ENCODE results near the gene DOK7. TPM values are rescaled to one million over a fixed set of nuclear protein-coding genes. Genes with fewer than 3 reads are reported as not detected.

DOK7 gene
- total RNA-seq, 1 donor from 2014 or later, result 0.72 TPM

GRCh38 chr4:3472411-3473141 lies 9.5 kb downstream of the DOK7 start:
- Mint-ChIP-seq H3K27ac (no peak overlapping the region), H3K4me1 (ENCODE audit: unreplicated experiment) (no peaks in the 10 kb centered on the region), H3K36me3 (no peaks in the 10 kb centered on the region), H3K27me3 (peaks cover 4% of the 10 kb centered on the region), H3K9me3 (no peaks in the 10 kb centered on the region), H3K4me3 (no peak overlapping the region)
- no peak for DNase-seq (ENCODE audit: extremely low spot score, unreplicated experiment)
- no peak for TF ChIP-seq CTCF (conservative IDR thresholded peaks at IDR 0.05)

- H3K9me3 Mint-ChIP-seq, result no peaks in the 10 kb centered on the region
- TF ChIP-seq CTCF (conservative IDR thresholded peaks at IDR 0.05), result no peak
- H3K4me3 Mint-ChIP-seq, result no peak overlapping the region
- no peaks in the 10 kb centered on the region for H3K36me3 Mint-ChIP-seq
- no peak overlapping the region for H3K27ac Mint-ChIP-seq
- H3K27me3 Mint-ChIP-seq, result peaks cover 4% of the 10 kb centered on the region
- no peaks in the 10 kb centered on the region for H3K4me1 Mint-ChIP-seq (ENCODE audit: unreplicated experiment)
- no peak for DNase-seq (ENCODE audit: extremely low spot score, unreplicated experiment)
Observed at GRCh38 chr4:3473181-3473950, 10.3 kb downstream of the DOK7 start.

- Mint-ChIP-seq H3K27ac (no peak overlapping the region), H3K4me3 (no peak overlapping the region), H3K27me3 (peaks cover 4% of the 10 kb centered on the region), H3K36me3 (no peaks in the 10 kb centered on the region), H3K9me3 (no peaks in the 10 kb centered on the region), H3K4me1 (ENCODE audit: unreplicated experiment) (no peaks in the 10 kb centered on the region)
- no peak for TF ChIP-seq CTCF (conservative IDR thresholded peaks at IDR 0.05)
- DNase-seq (ENCODE audit: extremely low spot score, unreplicated experiment), result no peak
Observed at GRCh38 chr4:3473996-3474765, 11.1 kb downstream of the DOK7 start.

- no peak overlapping the region for H3K4me3 Mint-ChIP-seq
- H3K27ac Mint-ChIP-seq, result no peak overlapping the region
- no peak for DNase-seq (ENCODE audit: extremely low spot score, unreplicated experiment)
- H3K4me1 Mint-ChIP-seq (ENCODE audit: unreplicated experiment), result no peaks in the 10 kb centered on the region
- no peaks in the 10 kb centered on the region for H3K9me3 Mint-ChIP-seq
- H3K36me3 Mint-ChIP-seq, result no peaks in the 10 kb centered on the region
- H3K27me3 Mint-ChIP-seq, result peaks cover 2% of the 10 kb centered on the region
- no peak for TF ChIP-seq CTCF (conservative IDR thresholded peaks at IDR 0.05)
Observed at GRCh38 chr4:3475041-3475712, 12.1 kb downstream of the DOK7 start.

- no peaks in the 10 kb centered on the region for H3K9me3 Mint-ChIP-seq
- no peak for DNase-seq (ENCODE audit: extremely low spot score, unreplicated experiment)
- peaks cover 4% of the 10 kb centered on the region for H3K4me1 Mint-ChIP-seq (ENCODE audit: unreplicated experiment)
- H3K4me3 Mint-ChIP-seq, result no peak overlapping the region
- H3K36me3 Mint-ChIP-seq, result no peaks in the 10 kb centered on the region
- no peak for TF ChIP-seq CTCF (conservative IDR thresholded peaks at IDR 0.05)
- peaks cover 2% of the 10 kb centered on the region for H3K27me3 Mint-ChIP-seq
- H3K27ac Mint-ChIP-seq, result no peak overlapping the region
Observed at GRCh38 chr4:3475713-3476260, 12.7 kb downstream of the DOK7 start.

All from type B pancreatic cell (in vitro differentiated cells).